Caco-2 (cell line): ENCODE results near the gene RAB6B. TPM values are rescaled to one million over a fixed set of nuclear protein-coding genes. Genes with fewer than 3 reads are reported as not detected.

Source experiments
- BruUV-seq: library from RNA; stranded (reverse); fragments of 400-500 nt; replicated peaks from 2 replicates; lab custom pipeline; 2021; lab: Mats Ljungman, UMichigan
- CTCF ChIA-PET: fragments of 300-600 bp; sonication (Branson Sonifier 250); formaldehyde crosslinking; loops from one replicate; lab custom pipeline; 2022; ENCODE audit warnings: antibody characterized with exemption; lab: Charles Lee
- POLR2A ChIA-PET: fragments of 300-600 bp; sonication (Branson Sonifier 250); formaldehyde crosslinking; loops from one replicate; lab custom pipeline; 2022; ENCODE audit warnings: antibody characterized with exemption; lab: Charles Lee
- DNase-seq, 2 experiments: peaks; one replicate each; pipeline versions ENCODE4 v3.0.0 to v3.0.0-alpha.2; 2020 to 2022
- H3K27me3 ChIP-seq: replicated peaks from 2 replicates; pipeline ENCODE4 v1.6.0; 2011; ENCODE audit warnings: low read length; ENCODE audit not compliant: control insufficient read depth, insufficient read depth
- H3K36me3 ChIP-seq: 2 replicates; pipeline ENCODE4 v1.5.1; 2011; ENCODE audit warnings: low read length; ENCODE audit not compliant: control insufficient read depth, insufficient read depth
- H3K4me1 ChIP-seq: fragments of 250-450 bp; sonication (Bioruptor Pico); 2 replicates; pipeline ENCODE4 v1.5.1; 2020; ENCODE audit warnings: mild to moderate bottlenecking
- H3K4me3 ChIP-seq: 2 replicates; pipeline ENCODE4 v1.5.1; 2011; ENCODE audit warnings: low read depth, mild to moderate bottlenecking, control low read depth, low read length
- H3K9me3 ChIP-seq: fragments of 250-450 bp; sonication (Bioruptor Pico); 2 replicates; pipeline ENCODE4 v1.5.1; 2020; ENCODE audit warnings: mild to moderate bottlenecking, moderate library complexity
- H3K27ac Mint-ChIP-seq: one replicate; pipeline ENCODE4 v1.8.0; 2022; ENCODE audit warnings: mixed read lengths; ENCODE audit not compliant: unreplicated experiment
- H3K27me3 Mint-ChIP-seq: one replicate; pipeline ENCODE4 v1.8.0; 2022; ENCODE audit warnings: mixed read lengths; ENCODE audit not compliant: insufficient read depth, unreplicated experiment
- H3K36me3 Mint-ChIP-seq: one replicate; pipeline ENCODE4 v1.8.0; 2022; ENCODE audit warnings: mild to moderate bottlenecking, mixed read lengths; ENCODE audit not compliant: insufficient read depth, unreplicated experiment
- H3K4me1 Mint-ChIP-seq: one replicate; pipeline ENCODE4 v1.8.0; 2022; ENCODE audit warnings: low read depth, mixed read lengths; ENCODE audit not compliant: unreplicated experiment
- H3K4me3 Mint-ChIP-seq: one replicate; pipeline ENCODE4 v1.8.0; 2022; ENCODE audit warnings: mild to moderate bottlenecking, moderate library complexity, mixed read lengths; ENCODE audit not compliant: unreplicated experiment
- H3K9me3 Mint-ChIP-seq: one replicate; pipeline ENCODE4 v1.8.0; 2022; ENCODE audit warnings: mixed read lengths; ENCODE audit not compliant: unreplicated experiment
- intact Hi-C: fragments of 100-400 bp; cut with micrococcal nuclease; formaldehyde crosslinking; loops from one replicate; pipeline ENCODE4 v1.10.0; 2022; ENCODE audit not compliant: unreplicated experiment
- total RNA-seq: library from RNA; stranded (reverse); gene quantifications from 2 replicates; pipeline ENCODE4 v1.2.3, GENCODE V29; 2022
- TF ChIP-seq, protein P1 (sequence below), 2 experiments: fragments of 200-600 bp in 1 of 2; IDR thresholded peaks; 1 replicate in 1 of 2; 2 replicates in 1 of 2; pipeline versions ENCODE4 v1.5.1 to v1.8.0; 2011 to 2022; ENCODE audit warnings: antibody characterized with exemption in 1 of 2, control low read depth in 1 of 2, inconsistent platforms in 1 of 2, low read depth in 1 of 2, low read length in 1 of 2, mild to moderate bottlenecking in 1 of 2, moderate library complexity in 1 of 2; ENCODE audit not compliant: insufficient read depth in 1 of 2, severe bottlenecking in 1 of 2, unreplicated experiment in 1 of 2

Gene RAB6B
- total RNA-seq, 1 experiment from 2014 or later = 3.2 TPM

DNA sequence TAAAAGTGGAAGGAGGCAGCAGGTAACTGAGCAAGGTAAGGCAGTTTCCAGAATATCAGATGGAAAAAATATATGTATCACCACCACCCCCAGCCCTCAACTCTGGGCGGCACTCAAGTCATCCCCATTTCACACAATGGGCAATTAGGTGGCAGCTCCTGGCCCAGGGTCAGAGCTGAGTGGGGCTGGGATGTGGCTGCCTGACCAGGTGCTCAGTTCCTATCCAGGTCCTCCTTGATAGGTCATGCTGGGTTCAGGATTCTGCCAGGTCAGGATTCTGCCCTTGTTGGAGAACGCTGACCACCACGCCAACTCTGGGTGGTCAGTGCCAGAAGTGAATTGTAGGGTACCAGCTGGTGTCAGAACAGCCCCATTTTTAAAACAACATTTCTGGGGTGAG, 29.5 kb downstream of the RAB6B start:
- H3K9me3 Mint-ChIP-seq = no peaks in the 10 kb centered on the region
- Histone ChIP-seq H3K27me3 (no peaks in the 10 kb centered on the region), H3K36me3 (no peaks in the 10 kb centered on the region), H3K4me1 (no peaks in the 10 kb centered on the region), H3K4me3 (no peak overlapping the region), H3K9me3 (no peaks in the 10 kb centered on the region)
- H3K27me3 Mint-ChIP-seq = no peaks in the 10 kb centered on the region
- no peak overlapping the region for H3K4me3 Mint-ChIP-seq
- no peaks in the 10 kb centered on the region for H3K36me3 Mint-ChIP-seq
- no peak overlapping the region for H3K27ac Mint-ChIP-seq
- BruUV-seq = no TSS peak
- TF ChIP-seq, protein P1, sequence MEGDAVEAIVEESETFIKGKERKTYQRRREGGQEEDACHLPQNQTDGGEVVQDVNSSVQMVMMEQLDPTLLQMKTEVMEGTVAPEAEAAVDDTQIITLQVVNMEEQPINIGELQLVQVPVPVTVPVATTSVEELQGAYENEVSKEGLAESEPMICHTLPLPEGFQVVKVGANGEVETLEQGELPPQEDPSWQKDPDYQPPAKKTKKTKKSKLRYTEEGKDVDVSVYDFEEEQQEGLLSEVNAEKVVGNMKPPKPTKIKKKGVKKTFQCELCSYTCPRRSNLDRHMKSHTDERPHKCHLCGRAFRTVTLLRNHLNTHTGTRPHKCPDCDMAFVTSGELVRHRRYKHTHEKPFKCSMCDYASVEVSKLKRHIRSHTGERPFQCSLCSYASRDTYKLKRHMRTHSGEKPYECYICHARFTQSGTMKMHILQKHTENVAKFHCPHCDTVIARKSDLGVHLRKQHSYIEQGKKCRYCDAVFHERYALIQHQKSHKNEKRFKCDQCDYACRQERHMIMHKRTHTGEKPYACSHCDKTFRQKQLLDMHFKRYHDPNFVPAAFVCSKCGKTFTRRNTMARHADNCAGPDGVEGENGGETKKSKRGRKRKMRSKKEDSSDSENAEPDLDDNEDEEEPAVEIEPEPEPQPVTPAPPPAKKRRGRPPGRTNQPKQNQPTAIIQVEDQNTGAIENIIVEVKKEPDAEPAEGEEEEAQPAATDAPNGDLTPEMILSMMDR (IDR thresholded peaks at IDR 0.05; ENCODE audit: insufficient read depth in 1 of 2, low read depth in 1 of 2, low read length in 1 of 2, severe bottlenecking in 1 of 2, unreplicated experiment in 1 of 2) = no peak
- DNase-seq = no peak
- ChIA-PET POLR2A (no interaction called here), CTCF (no interaction called here)
- H3K4me1 Mint-ChIP-seq = no peaks in the 10 kb centered on the region
- intact Hi-C loops = no loop called here

DNA sequence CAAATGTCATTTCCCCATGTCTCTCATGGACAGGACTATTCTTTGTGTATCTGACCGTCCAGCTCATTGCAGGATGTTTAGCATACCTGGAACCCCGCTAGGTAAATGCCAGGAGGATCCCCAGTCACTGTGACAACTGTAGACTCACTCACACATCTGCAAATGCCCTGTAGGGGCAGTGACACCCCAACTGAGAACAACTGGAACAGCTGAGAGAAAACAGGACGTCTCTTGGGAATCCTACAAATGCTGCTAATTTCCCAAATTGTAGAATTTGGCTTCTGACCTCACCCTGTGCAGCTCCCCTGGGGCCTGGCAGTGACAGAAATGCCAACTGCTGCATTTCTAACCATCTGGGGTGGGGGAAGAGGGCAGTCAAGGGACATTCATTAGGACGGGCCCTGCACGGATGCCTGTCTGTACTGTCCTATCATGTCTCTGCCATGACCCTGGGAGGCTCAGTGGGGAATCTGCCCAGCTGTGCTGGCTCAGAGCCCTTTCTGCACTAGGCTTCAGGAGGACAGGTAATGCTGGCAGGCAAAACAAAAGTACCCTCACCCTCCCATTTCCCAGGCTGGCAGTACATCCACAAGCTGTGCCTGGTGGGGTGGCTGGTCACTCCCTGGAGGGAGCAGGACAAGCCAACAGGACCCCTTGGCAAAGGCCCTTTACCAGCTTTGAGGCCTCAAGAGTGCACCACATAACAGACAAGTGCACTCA, 30.4 kb downstream of the RAB6B start:
- POLR2A ChIA-PET = no interaction called here
- no peak overlapping the region for H3K27ac Mint-ChIP-seq
- TF ChIP-seq, protein P1 (IDR thresholded peaks at IDR 0.05; ENCODE audit: insufficient read depth in 1 of 2, low read depth in 1 of 2, low read length in 1 of 2, severe bottlenecking in 1 of 2, unreplicated experiment in 1 of 2) = peak in 1 of 2 experiments; percentile 33
- H3K9me3 Mint-ChIP-seq = no peaks in the 10 kb centered on the region
- Histone ChIP-seq H3K4me3 (no peak overlapping the region), H3K27me3 (no peaks in the 10 kb centered on the region), H3K4me1 (no peaks in the 10 kb centered on the region), H3K9me3 (no peaks in the 10 kb centered on the region), H3K36me3 (no peaks in the 10 kb centered on the region)
- no peaks in the 10 kb centered on the region for H3K4me1 Mint-ChIP-seq
- DNase-seq = no peak
- H3K4me3 Mint-ChIP-seq = no peak overlapping the region
- intact Hi-C loops = no loop called here
- H3K27me3 Mint-ChIP-seq = no peaks in the 10 kb centered on the region
- BruUV-seq = no TSS peak
- no peaks in the 10 kb centered on the region for H3K36me3 Mint-ChIP-seq
- CTCF ChIA-PET = no interaction called here

DNA sequence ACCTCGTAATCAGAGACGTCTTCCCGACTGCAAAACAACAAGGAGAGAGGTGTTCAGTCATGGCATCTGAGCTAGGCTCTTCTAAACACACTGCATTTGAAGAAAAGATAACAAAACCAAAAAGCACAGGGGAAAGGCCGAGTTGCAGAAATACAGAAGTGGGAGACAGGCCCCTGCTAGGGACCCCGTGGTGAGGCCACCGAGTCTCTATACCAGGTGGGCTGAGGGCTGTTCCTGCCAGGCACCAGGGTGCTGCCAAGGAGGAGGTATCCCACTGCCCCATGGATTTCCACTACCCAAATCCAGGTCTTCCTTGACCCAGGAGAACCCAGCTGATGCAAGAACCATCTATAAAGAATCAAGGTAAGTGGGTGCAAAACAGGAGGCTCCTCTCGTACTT, 31.1 kb downstream of the RAB6B start:
- CTCF ChIA-PET = no interaction called here
- Mint-ChIP-seq H3K9me3 (no peaks in the 10 kb centered on the region), H3K4me1 (no peaks in the 10 kb centered on the region), H3K27me3 (no peaks in the 10 kb centered on the region), H3K27ac (no peak overlapping the region), H3K36me3 (no peaks in the 10 kb centered on the region), H3K4me3 (no peak overlapping the region)
- Histone ChIP-seq H3K36me3 (no peaks in the 10 kb centered on the region), H3K27me3 (no peaks in the 10 kb centered on the region), H3K4me3 (no peak overlapping the region), H3K9me3 (no peaks in the 10 kb centered on the region), H3K4me1 (no peaks in the 10 kb centered on the region)
- TF ChIP-seq, protein P1 (IDR thresholded peaks at IDR 0.05; ENCODE audit: insufficient read depth in 1 of 2, low read depth in 1 of 2, low read length in 1 of 2, severe bottlenecking in 1 of 2, unreplicated experiment in 1 of 2) = no peak
- no peak for DNase-seq
- intact Hi-C loops = no loop called here
- no TSS peak for BruUV-seq
- POLR2A ChIA-PET = no interaction called here
